GM12875 (cell line): ENCODE results near the gene EFNA1.
A peak's percentile ranks its signal among the peaks of the same experiment; 100 is the strongest.

Experiments
- H3K4me3 ChIP-seq: one replicate; pipeline ENCODE4 v1.5.1; 2011; ENCODE audit warnings: low read depth, low read length, control low read depth
- CTCF ChIP-seq: IDR thresholded peaks from 2 replicates; pipeline ENCODE4 v1.5.1; 2011; ENCODE audit warnings: low read depth, mild to moderate bottlenecking, control low read depth, inconsistent platforms, low read length, moderate library complexity, borderline replicate concordance; ENCODE audit not compliant: insufficient read depth

EFNA1 gene

DNA sequence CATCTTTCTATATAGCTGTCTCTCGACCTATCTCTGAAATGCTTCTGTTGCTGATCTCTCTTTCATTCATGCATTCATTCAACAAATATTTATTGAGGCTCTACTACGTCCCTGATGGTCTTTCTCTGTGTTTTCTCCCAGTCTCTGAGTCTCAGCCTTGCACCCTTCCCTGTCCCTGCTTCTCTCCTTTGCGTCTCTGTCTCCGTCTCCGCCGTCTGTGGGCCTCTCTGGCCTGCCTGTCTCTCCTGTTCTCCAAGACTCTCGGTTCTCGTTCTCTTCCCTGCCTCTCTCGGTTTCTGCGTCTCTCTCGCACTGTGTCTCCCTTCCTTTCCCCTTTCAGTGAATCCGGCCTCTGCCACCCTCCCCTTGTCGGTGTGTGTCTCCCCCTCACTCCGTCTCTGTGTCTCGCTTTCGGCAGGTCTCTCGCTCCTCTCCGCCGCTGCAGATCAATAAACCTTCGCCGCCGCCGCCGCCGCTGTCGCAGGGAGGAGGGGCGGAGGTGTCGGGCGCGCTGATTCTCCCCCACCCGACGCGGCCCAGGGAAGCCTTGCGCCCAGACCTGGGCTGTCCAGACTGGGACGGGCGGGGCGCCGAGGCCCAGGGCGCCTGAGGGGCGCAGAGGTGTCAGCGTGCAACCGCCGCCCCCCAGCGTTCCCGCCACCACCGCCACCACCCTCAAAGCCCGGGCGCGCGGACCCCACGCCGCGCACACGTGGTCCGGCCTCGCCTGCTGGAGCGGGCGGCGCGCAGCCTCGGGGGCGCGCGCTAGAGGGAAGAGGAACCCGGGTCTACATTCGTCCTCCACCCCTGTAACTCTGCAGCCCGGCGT lies 46.0 kb upstream of the EFNA1 start:
- TF ChIP-seq CTCF: no peak
- H3K4me3 ChIP-seq: peak overlapping the region; percentile 24

DNA sequence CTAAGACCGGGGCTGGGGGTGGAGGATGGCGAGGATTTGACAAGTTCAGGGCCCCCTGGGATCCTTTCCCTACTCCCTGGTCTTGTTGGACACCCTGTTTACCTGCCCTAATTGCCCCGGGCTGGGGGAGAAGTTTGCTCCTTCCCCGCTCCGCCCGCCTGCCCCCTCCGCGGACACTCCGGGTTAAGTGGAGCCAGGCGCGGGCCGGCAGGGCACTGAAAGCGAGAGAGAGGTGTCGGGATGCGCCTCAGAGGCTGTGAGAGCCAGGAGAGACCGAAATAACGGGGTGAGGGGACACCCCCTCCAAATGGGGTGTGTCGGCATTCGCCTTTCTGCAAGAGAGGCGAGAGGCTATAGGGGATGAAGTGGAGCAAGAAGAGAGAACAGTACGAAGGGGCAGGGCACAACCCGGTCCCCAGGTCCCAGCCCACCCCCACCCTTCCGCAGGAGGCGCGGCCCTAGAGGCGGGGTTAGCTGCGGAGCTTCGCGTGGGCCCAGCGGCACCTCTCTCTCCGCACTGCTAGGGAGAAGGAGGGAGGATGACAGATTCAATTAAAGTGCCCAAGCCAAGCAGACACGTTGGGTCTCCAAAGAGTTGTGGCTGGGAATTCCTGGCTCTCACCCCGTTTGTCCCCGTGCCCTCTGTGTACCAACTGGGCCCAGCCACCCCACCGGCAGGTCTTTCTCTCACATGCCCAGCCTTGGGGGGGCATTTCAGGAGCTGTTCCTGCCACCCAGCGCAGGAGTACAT lies 45.2 kb upstream of the EFNA1 start:
- no peak for TF ChIP-seq CTCF
- no peak overlapping the region for H3K4me3 ChIP-seq

DNA sequence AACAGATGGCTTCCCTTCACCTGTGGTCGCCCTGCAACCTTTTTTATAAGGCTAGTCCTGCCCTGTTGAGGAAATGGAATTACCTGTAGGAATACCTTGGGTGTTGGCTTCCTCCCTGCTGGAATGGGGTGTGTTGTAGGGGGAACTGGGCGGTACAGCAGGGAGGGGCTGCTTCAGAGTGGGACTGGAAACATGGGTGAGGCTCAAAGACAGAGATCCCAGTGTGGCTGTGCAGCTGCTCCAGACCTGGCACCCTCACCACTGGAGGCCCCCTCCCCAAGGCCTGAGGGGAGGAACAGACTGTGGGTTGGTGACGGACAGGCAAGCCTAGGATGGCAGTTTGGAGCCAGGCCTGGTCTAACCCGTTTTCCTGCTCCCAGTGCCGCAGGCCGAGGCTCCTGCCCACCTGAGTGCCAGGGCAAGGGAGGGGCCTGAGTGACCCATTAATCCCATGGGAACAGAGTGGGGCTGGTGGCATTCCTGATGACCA lies 44.6 kb upstream of the EFNA1 start:
- no peak for TF ChIP-seq CTCF
- H3K4me3 ChIP-seq: no peak overlapping the region

- no peak for TF ChIP-seq CTCF
- peak overlapping the region; percentile 88 for H3K4me3 ChIP-seq
Observed at GRCh38 chr1:155083865-155084721, 43.6 kb upstream of the EFNA1 start.

GRCh38 chr1:155084722-155085503 lies 42.8 kb upstream of the EFNA1 start:
- TF ChIP-seq CTCF: peak; percentile 88
- peak overlapping the region; percentile 88 for H3K4me3 ChIP-seq

DNA sequence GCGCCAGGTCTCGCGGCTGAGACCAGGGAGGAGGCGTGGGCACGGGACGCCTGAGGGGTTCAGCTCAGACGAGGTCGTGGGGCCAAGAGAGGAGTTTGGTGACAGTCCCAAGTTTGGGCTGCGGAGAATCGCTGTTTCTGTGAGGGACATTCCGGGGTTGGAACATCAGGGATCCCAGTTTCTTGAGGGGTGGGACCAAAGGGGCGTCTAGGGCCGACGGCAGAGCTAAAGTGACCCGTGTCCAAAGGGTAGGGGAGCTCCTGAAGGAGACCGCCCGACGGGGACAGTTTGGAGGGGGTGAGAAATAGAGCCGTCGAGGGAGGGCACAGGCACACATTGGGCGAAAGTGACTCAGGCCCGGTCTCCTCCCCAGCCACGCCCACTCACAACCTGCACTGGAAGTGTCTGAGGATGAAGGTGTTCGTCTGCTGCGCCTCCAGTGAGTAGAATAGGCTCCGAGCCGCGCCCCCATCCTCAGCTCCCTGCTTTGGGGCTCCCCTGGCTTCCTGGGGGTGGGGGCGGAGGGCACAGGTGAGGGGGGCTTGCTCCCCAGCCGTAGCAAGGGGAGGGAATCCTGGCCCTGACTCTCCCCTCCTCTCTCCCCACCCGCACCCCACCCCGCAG lies 42.1 kb upstream of the EFNA1 start:
- H3K4me3 ChIP-seq: peak overlapping the region; percentile 88
- TF ChIP-seq CTCF: no peak
